PC-3 (cell line): ENCODE results near the gene VAV3. TPM values are rescaled to one million over a fixed set of nuclear protein-coding genes. Genes with fewer than 3 reads are reported as not detected.

Source experiments
- ATAC-seq: fragments of 200-7000 bp; cut with Tn5 transposase; 2 replicates; pipeline ENCODE4 v1.9.1; 2020; ENCODE audit warnings: mild to moderate bottlenecking, moderate library complexity
- BruUV-seq: library from RNA; stranded (reverse); fragments of 400-500 nt; replicated peaks from 2 replicates; lab custom pipeline; 2021; lab: Mats Ljungman, UMichigan
- CTCF ChIA-PET: fragments of 300-600 bp; sonication (Branson Sonifier 250); formaldehyde crosslinking; loops from one replicate; lab custom pipeline; 2022; ENCODE audit warnings: antibody characterized with exemption; lab: Charles Lee
- POLR2A ChIA-PET: fragments of 300-600 bp; sonication (Branson Sonifier 250); formaldehyde crosslinking; loops from one replicate; lab custom pipeline; 2022; ENCODE audit warnings: antibody characterized with exemption; ENCODE audit not compliant: unreplicated experiment; lab: Charles Lee
- DNase-seq: peaks from one replicate; pipeline ENCODE4 v3.0.0-alpha.2; 2015
- H2AFZ ChIP-seq: fragments of 300-600 bp; sonication (generic); 2 replicates; pipeline ENCODE4 v1.6.0; 2016; ENCODE audit warnings: antibody characterized with exemption, low read length
- H3F3A ChIP-seq: fragments of 300-600 bp; sonication (generic); one replicate; pipeline ENCODE4 v1.6.0; 2017; ENCODE audit warnings: antibody characterized with exemption, low read length, control low read depth, mild to moderate bottlenecking; ENCODE audit not compliant: unreplicated experiment
- H3K27ac ChIP-seq: fragments of 300-600 bp; sonication (generic); 2 replicates; pipeline ENCODE4 v1.5.1; 2016; ENCODE audit warnings: mild to moderate bottlenecking, low read length
- H3K27me3 ChIP-seq: fragments of 300-600 bp; sonication (generic); 2 replicates; pipeline ENCODE4 v1.6.1; 2016; ENCODE audit warnings: low read length, mixed read lengths
- H3K36me3 ChIP-seq: fragments of 300-600 bp; sonication (generic); 2 replicates; pipeline ENCODE4 v1.6.1; 2016; ENCODE audit warnings: low read depth, mixed run types, low read length, mixed read lengths
- H3K4me1 ChIP-seq: fragments of 300-600 bp; sonication (generic); 2 replicates; pipeline ENCODE4 v1.5.1; 2016; ENCODE audit warnings: low read length; ENCODE audit not compliant: insufficient read depth
- H3K4me2 ChIP-seq: fragments of 300-600 bp; sonication (generic); 2 replicates; pipeline ENCODE4 v1.6.0; 2016; ENCODE audit warnings: low read length
- H3K4me3 ChIP-seq: fragments of 300-600 bp; sonication (generic); 2 replicates; pipeline ENCODE4 v1.5.1; 2016; ENCODE audit warnings: mild to moderate bottlenecking, low read length, mixed read lengths
- H3K79me2 ChIP-seq: fragments of 300-600 bp; sonication (generic); 2 replicates; pipeline ENCODE4 v1.6.1; 2017; ENCODE audit warnings: low read length, mixed read lengths
- H3K9ac ChIP-seq: fragments of 300-600 bp; sonication (generic); 2 replicates; pipeline ENCODE4 v1.6.0; 2016; ENCODE audit warnings: mild to moderate bottlenecking, low read length
- H3K9me2 ChIP-seq: fragments of 300-600 bp; sonication (generic); replicated peaks from 2 replicates; pipeline ENCODE4 v1.6.1; 2016; ENCODE audit warnings: mixed run types, low read length, mixed read lengths
- H3K9me3 ChIP-seq: fragments of 300-600 bp; sonication (generic); 2 replicates; pipeline ENCODE4 v1.6.1; 2016; ENCODE audit warnings: low read length, mixed read lengths
- H4K20me1 ChIP-seq: fragments of 300-600 bp; sonication (generic); 2 replicates; pipeline ENCODE4 v1.6.1; 2016; ENCODE audit warnings: low read length, mixed read lengths
- CTCF ChIP-seq: fragments of 300-600 bp; sonication (generic); conservative IDR thresholded peaks from 2 replicates; pipeline ENCODE4 v1.5.1; 2017; ENCODE audit warnings: antibody characterized with exemption, low read depth, mild to moderate bottlenecking, low read length
- EZH2 ChIP-seq: fragments of 300-600 bp; sonication (generic); IDR thresholded peaks from one replicate; pipeline ENCODE4 v1.6.1; 2017; ENCODE audit warnings: antibody characterized with exemption, mild to moderate bottlenecking, low read length; ENCODE audit not compliant: unreplicated experiment
- EZH2phosphoT487 ChIP-seq: fragments of 300-600 bp; sonication (generic); IDR thresholded peaks from 2 replicates; pipeline ENCODE4 v1.6.1; 2018; ENCODE audit warnings: mild to moderate bottlenecking, antibody characterized with exemption, low read length, borderline replicate concordance
- intact Hi-C: fragments of 100-400 bp; cut with micrococcal nuclease; formaldehyde crosslinking; loops from 2 replicates; pipeline ENCODE4 v1.9.0; 2023
- total RNA-seq: library from RNA; depleted of rRNA; stranded (reverse); fragments of >200 nt; gene quantifications from 2 replicates; pipeline ENCODE4 v1.2.3, GENCODE V29; 2014

Gene VAV3
- total RNA-seq, 1 experiment from 2014 or later = 0.73 TPM

- Histone ChIP-seq H3K36me3 (no peaks in the 10 kb centered on the region), H3K9me3 (no peaks in the 10 kb centered on the region), H3K27me3 (no peaks in the 10 kb centered on the region), H3K4me2 (no peak overlapping the region), H3K9me2 (no peaks in the 10 kb centered on the region), H3K79me2 (no peaks in the 10 kb centered on the region), H3K9ac (no peak overlapping the region), H3K4me3 (no peak overlapping the region), H2AFZ (no peak overlapping the region), H3F3A (no peaks in the 10 kb centered on the region), H3K27ac (no peak overlapping the region), H4K20me1 (no peaks in the 10 kb centered on the region), H3K4me1 (peaks cover 38% of the 10 kb centered on the region)
- no peak for TF ChIP-seq CTCF
- TF ChIP-seq EZH2phosphoT487 = no peak
- no peak for TF ChIP-seq EZH2
- ChIA-PET CTCF (no interaction called here), POLR2A (no interaction called here)
- DNase-seq (no peak), ATAC-seq (no peak)
- intact Hi-C loops = no loop called here
- BruUV-seq = no TSS peak
Measured at GRCh38 chr1:107535091-107535490, 429.9 kb downstream of the VAV3 start.

GRCh38 chr1:107534632-107535031, 430.3 kb downstream of the VAV3 start:
- peak; percentile 46 for DNase-seq
- ATAC-seq = no peak
- intact Hi-C loops = loop anchor here (5.0 kb wide), 1 partner anchor 38 kb away; no protein-coding TSS in a partner anchor

More at GRCh38 chr1:107534632-107535031, 430.3 kb downstream of the VAV3 start:
- no peaks in the 10 kb centered on the region for H4K20me1 ChIP-seq
- ChIA-PET CTCF (no interaction called here), POLR2A (no interaction called here)
- H3F3A ChIP-seq = no peaks in the 10 kb centered on the region
- TF ChIP-seq EZH2 (no peak), CTCF (no peak), EZH2phosphoT487 (no peak)
- no peak overlapping the region for H3K4me3 ChIP-seq
- H3K27me3 ChIP-seq = no peaks in the 10 kb centered on the region
- no peaks in the 10 kb centered on the region for H3K36me3 ChIP-seq
- no peaks in the 10 kb centered on the region for H3K9me2 ChIP-seq
- no peak overlapping the region for H3K4me2 ChIP-seq
- no TSS peak for BruUV-seq
- H2AFZ ChIP-seq = no peak overlapping the region
- no peaks in the 10 kb centered on the region for H3K9me3 ChIP-seq
- H3K4me1 ChIP-seq = peaks cover 43% of the 10 kb centered on the region
- H3K9ac ChIP-seq = no peak overlapping the region
- H3K79me2 ChIP-seq = no peaks in the 10 kb centered on the region
- H3K27ac ChIP-seq = no peak overlapping the region
